GM23338 (cell line): Measurements from ENCODE around the gene OMA1.

Source experiments
- CREB1 ChIP-seq: fragments of 250-450 bp; sonication (Bioruptor Pico); IDR thresholded peaks from 2 replicates; pipeline ENCODE4 v1.5.0; 2020; ENCODE audit warnings: low read depth, mild to moderate bottlenecking, moderate library complexity
- CTCF ChIP-seq, 2 experiments: fragments of 200-600 bp in 1 of 2; sonication (generic) in 1 of 2; conservative IDR thresholded peaks; 2 replicates each; pipeline versions ENCODE4 v1.5.1 to v1.6.1; 2016 to 2017; ENCODE audit warnings: antibody characterized with exemption in 2 of 2, low read depth in 2 of 2, mild to moderate bottlenecking in 2 of 2, moderate library complexity in 1 of 2
- ETS1 ChIP-seq: IDR thresholded peaks from 2 replicates; pipeline ENCODE4 v1.6.1; 2016; ENCODE audit warnings: antibody characterized with exemption
- EZH2 ChIP-seq: fragments of 200-600 bp; sonication (generic); IDR thresholded peaks from one replicate; pipeline ENCODE4 v1.8.0; 2017; ENCODE audit warnings: antibody characterized with exemption, mild to moderate bottlenecking, low read depth; ENCODE audit not compliant: unreplicated experiment
- EZH2phosphoT487 ChIP-seq: fragments of 200-600 bp; sonication (generic); IDR thresholded peaks from one replicate; pipeline ENCODE4 v1.8.1; 2018; ENCODE audit warnings: antibody characterized with exemption; ENCODE audit not compliant: unreplicated experiment
- JUNB ChIP-seq: IDR thresholded peaks from one replicate; pipeline ENCODE4 v1.6.1; 2016; ENCODE audit warnings: antibody characterized with exemption; ENCODE audit not compliant: unreplicated experiment
- NANOG ChIP-seq: IDR thresholded peaks from 2 replicates; pipeline ENCODE4 v1.6.1; 2016; ENCODE audit warnings: antibody characterized with exemption, borderline replicate concordance
- POLR2AphosphoS5 ChIP-seq: IDR thresholded peaks from 2 replicates; pipeline ENCODE4 v1.6.1; 2016; ENCODE audit warnings: antibody characterized with exemption, low read depth
- REST ChIP-seq: IDR thresholded peaks from one replicate; pipeline ENCODE4 v1.6.1; 2018; ENCODE audit warnings: antibody characterized with exemption; ENCODE audit not compliant: unreplicated experiment
- STAT1 ChIP-seq: IDR thresholded peaks from one replicate; pipeline ENCODE4 v1.6.1; 2016; ENCODE audit warnings: antibody characterized with exemption; ENCODE audit not compliant: unreplicated experiment
- ZNF114 ChIP-seq: fragments of 250-450 bp; sonication (Bioruptor Pico); IDR thresholded peaks from 2 replicates; pipeline ENCODE4 v1.5.0; 2020; ENCODE audit warnings: mild to moderate bottlenecking, moderate library complexity
- ZNF331 ChIP-seq: fragments of 250-450 bp; sonication (Bioruptor Pico); IDR thresholded peaks from 2 replicates; pipeline ENCODE4 v1.5.0; 2020; ENCODE audit warnings: low read depth, mild to moderate bottlenecking, moderate library complexity

- no peak for TF ChIP-seq JUNB
- TF ChIP-seq POLR2AphosphoS5: no peak; the same call in 1 of the 2 replicates
- TF ChIP-seq CTCF (conservative IDR thresholded peaks at IDR 0.05; ENCODE audit: low read depth in 2 of 2): no peak
- no peak for TF ChIP-seq EZH2
- TF ChIP-seq REST: no peak
- no peak for TF ChIP-seq ETS1
- peak; percentile 48 for TF ChIP-seq EZH2phosphoT487
- no peak for TF ChIP-seq STAT1
- no peak for TF ChIP-seq ZNF331 (CRISPR knock-in tag)
- no peak for TF ChIP-seq CREB1
- TF ChIP-seq NANOG: no peak
- TF ChIP-seq ZNF114: no peak
These were observed 29.8 kb upstream of the OMA1 start for GRCh38 chr1:58576325-58576726.
